Thyroid gland (tissue), 4 donors: Measurements from ENCODE around the gene HHAT.

Experiments
- CTCF ChIP-seq, 6 experiments: fragments of 200-600 bp in 3 of 6; fragments of 450-650 bp in 3 of 6; sonication (generic) in 3 of 6; IDR thresholded peaks; one replicate each; pipeline ENCODE4 v1.5.1; 2016 to 2019; ENCODE audit warnings: antibody characterized with exemption in 6 of 6, mild to moderate bottlenecking in 2 of 6, inconsistent platforms in 1 of 6, moderate library complexity in 1 of 6
- POLR2A ChIP-seq, 2 donors: fragments of 450-650 bp; IDR thresholded peaks; one replicate each; pipeline ENCODE4 v1.6.1; 2017; ENCODE audit warnings: antibody characterized with exemption in 2 of 2, mild to moderate bottlenecking in 2 of 2, moderate library complexity in 1 of 2

DNA sequence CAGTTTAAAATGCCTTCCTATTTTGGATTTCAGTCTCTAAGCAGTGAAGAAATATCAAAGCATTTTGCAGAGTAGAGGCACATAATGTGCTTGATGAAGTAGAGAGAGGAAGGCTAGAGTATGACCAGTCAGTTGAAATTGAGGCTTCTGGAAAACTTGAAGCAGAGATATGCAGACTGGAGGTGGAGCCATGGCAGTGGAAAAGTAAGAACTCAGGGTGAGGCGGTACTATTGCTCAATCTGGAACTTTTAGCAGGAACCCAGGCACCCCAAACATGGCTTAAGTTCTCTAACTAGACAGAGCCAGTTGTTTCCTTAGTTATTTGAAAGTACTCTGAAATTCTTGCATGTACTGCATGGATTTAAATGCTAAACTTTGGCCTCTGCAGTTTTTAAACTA, 288.6 kb downstream of the HHAT start:
- TF ChIP-seq CTCF (IDR thresholded peaks at IDR 0.05) (no peak), POLR2A (IDR thresholded peaks at IDR 0.05) (no peak)
